GM23338 (cell line): Measurements from ENCODE around the gene MAGI1. TPM values are rescaled to one million over a fixed set of nuclear protein-coding genes. Genes with fewer than 3 reads are reported as not detected.

Experiments used
- ATAC-seq: fragments of 200-7000 bp; cut with Tn5 transposase; 3 replicates; pipeline ENCODE4 v1.9.1; 2020
- DNase-seq: peaks from one replicate; pipeline ENCODE4 v3.0.0-alpha.2; 2015; ENCODE audit warnings: low spot score
- H2AFZ ChIP-seq: fragments of 200-600 bp; sonication (generic); 2 replicates; pipeline ENCODE4 v1.8.0; 2016; ENCODE audit warnings: antibody characterized with exemption, mild to moderate bottlenecking, moderate library complexity
- H3F3A ChIP-seq: fragments of 200-600 bp; sonication (generic); replicated peaks from 2 replicates; pipeline ENCODE4 v1.8.0; 2017; ENCODE audit warnings: antibody characterized with exemption, mixed run types, low read depth
- H3K27ac ChIP-seq: fragments of 200-600 bp; sonication (generic); 2 replicates; pipeline ENCODE4 v1.6.1; 2016; ENCODE audit warnings: low read depth
- H3K27me3 ChIP-seq: fragments of 200-600 bp; sonication (generic); 2 replicates; pipeline ENCODE4 v1.8.0; 2016; ENCODE audit warnings: mild to moderate bottlenecking, mixed run types, moderate library complexity; ENCODE audit not compliant: insufficient read depth
- H3K36me3 ChIP-seq: fragments of 200-600 bp; sonication (generic); 2 replicates; pipeline ENCODE4 v1.8.0; 2016; ENCODE audit warnings: mild to moderate bottlenecking; ENCODE audit not compliant: insufficient read depth
- H3K4me1 ChIP-seq: fragments of 200-600 bp; sonication (generic); 2 replicates; pipeline ENCODE4 v1.8.0; 2016; ENCODE audit warnings: mild to moderate bottlenecking, moderate library complexity; ENCODE audit not compliant: insufficient read depth
- H3K4me2 ChIP-seq: fragments of 200-600 bp; sonication (generic); 2 replicates; pipeline ENCODE4 v1.7.1; 2017; ENCODE audit warnings: mixed run types
- H3K4me3 ChIP-seq: fragments of 200-600 bp; sonication (generic); 2 replicates; pipeline ENCODE4 v1.6.1; 2016; ENCODE audit warnings: mixed run types
- H3K79me2 ChIP-seq: fragments of 200-600 bp; sonication (generic); replicated peaks from 2 replicates; pipeline ENCODE4 v1.8.0; 2017; ENCODE audit warnings: mild to moderate bottlenecking; ENCODE audit not compliant: insufficient read depth
- H3K9me2 ChIP-seq: fragments of 200-600 bp; sonication (generic); 2 replicates; pipeline ENCODE4 v1.8.0; 2017; ENCODE audit not compliant: insufficient read depth
- H4K20me1 ChIP-seq: fragments of 200-600 bp; sonication (generic); replicated peaks from 2 replicates; pipeline ENCODE4 v1.8.0; 2017; ENCODE audit warnings: mild to moderate bottlenecking; ENCODE audit not compliant: insufficient read depth
- H3K27ac Mint-ChIP-seq: 2 replicates; pipeline ENCODE4 v1.8.0; 2020; ENCODE audit warnings: inconsistent platforms, mild to moderate bottlenecking, moderate library complexity, mixed read lengths
- H3K27me3 Mint-ChIP-seq: 3 replicates; pipeline ENCODE4 v1.8.0; 2022; ENCODE audit warnings: low read depth, mild to moderate bottlenecking, moderate library complexity, mixed read lengths, inconsistent platforms; ENCODE audit not compliant: insufficient read depth, poor library complexity
- H3K36me3 Mint-ChIP-seq: 3 replicates; pipeline ENCODE4 v1.8.0; 2021; ENCODE audit warnings: low read depth, mild to moderate bottlenecking, inconsistent platforms, moderate library complexity, mixed read lengths
- H3K4me1 Mint-ChIP-seq: 3 replicates; pipeline ENCODE4 v1.8.0; 2020; ENCODE audit warnings: mild to moderate bottlenecking, inconsistent platforms, mixed read lengths
- H3K4me3 Mint-ChIP-seq: 3 replicates; pipeline ENCODE4 v1.8.0; 2021; ENCODE audit warnings: moderate library complexity, mild to moderate bottlenecking, inconsistent platforms, mixed read lengths
- H3K9me3 Mint-ChIP-seq: 3 replicates; pipeline ENCODE4 v1.8.0; 2020; ENCODE audit warnings: moderate library complexity, mild to moderate bottlenecking, inconsistent platforms, mixed read lengths
- EZH2 ChIP-seq: fragments of 200-600 bp; sonication (generic); IDR thresholded peaks from one replicate; pipeline ENCODE4 v1.8.0; 2017; ENCODE audit warnings: antibody characterized with exemption, mild to moderate bottlenecking, low read depth; ENCODE audit not compliant: unreplicated experiment
- EZH2phosphoT487 ChIP-seq: fragments of 200-600 bp; sonication (generic); IDR thresholded peaks from one replicate; pipeline ENCODE4 v1.8.1; 2018; ENCODE audit warnings: antibody characterized with exemption; ENCODE audit not compliant: unreplicated experiment
- NANOG ChIP-seq: IDR thresholded peaks from 2 replicates; pipeline ENCODE4 v1.6.1; 2016; ENCODE audit warnings: antibody characterized with exemption, borderline replicate concordance
- ZNF114 ChIP-seq: fragments of 250-450 bp; sonication (Bioruptor Pico); IDR thresholded peaks from 2 replicates; pipeline ENCODE4 v1.5.0; 2020; ENCODE audit warnings: mild to moderate bottlenecking, moderate library complexity
- polyA plus RNA-seq: library from polyadenylated mRNA; unstranded; fragments of >200 nt; fragmentation: Nextera tagmentation; extraction: Ambion mirVana; gene quantifications from 2 replicates; pipeline ENCODE4 v1.2.1, GENCODE V29; 2016
- total RNA-seq: library from RNA; depleted of rRNA; stranded (reverse); fragments of >200 nt; shearing (Covaris generic); gene quantifications from 2 replicates; pipeline ENCODE4 v1.2.3, GENCODE V29; 2014
- TF ChIP-seq, protein P1 (sequence below): IDR thresholded peaks from 2 replicates; pipeline ENCODE4 v1.6.1; 2016; ENCODE audit warnings: antibody characterized with exemption
- TF ChIP-seq, protein P2 (sequence below): IDR thresholded peaks from one replicate; pipeline ENCODE4 v1.6.1; 2018; ENCODE audit warnings: antibody characterized with exemption; ENCODE audit not compliant: unreplicated experiment

The MAGI1 gene
- total and polyA plus RNA-seq, 2 experiments from 2014 or later: 27.4 to 71.2 TPM

DNA sequence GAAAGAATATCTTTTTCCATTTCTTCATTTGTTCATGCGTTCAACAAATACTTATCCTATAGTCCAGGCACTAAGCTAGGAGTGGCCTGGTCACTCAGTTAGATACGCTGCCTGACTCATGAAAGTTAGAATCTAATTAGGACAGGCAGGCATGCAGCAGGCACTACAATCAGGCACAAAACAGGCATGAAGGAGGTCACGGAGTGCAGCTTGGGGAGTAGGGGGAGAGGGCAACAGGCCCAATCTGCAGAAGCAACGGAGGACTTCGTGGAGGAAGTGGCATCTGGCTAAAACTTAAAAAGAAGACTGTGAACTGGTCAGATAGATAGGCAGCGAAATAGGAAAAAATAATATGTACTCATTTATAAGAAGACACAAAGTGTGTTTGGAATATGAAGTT lies 420.9 kb downstream of the MAGI1 start:
- ATAC-seq (no peak), DNase-seq (no peak)
- no peak overlapping the region for H3K4me3 Mint-ChIP-seq
- no peak overlapping the region for H3K27ac Mint-ChIP-seq
- H3K9me3 Mint-ChIP-seq: no peaks in the 10 kb centered on the region
- no peaks in the 10 kb centered on the region for H3K27me3 ChIP-seq
- H3K4me2 ChIP-seq: no peak overlapping the region
- TF ChIP-seq, protein P1, sequence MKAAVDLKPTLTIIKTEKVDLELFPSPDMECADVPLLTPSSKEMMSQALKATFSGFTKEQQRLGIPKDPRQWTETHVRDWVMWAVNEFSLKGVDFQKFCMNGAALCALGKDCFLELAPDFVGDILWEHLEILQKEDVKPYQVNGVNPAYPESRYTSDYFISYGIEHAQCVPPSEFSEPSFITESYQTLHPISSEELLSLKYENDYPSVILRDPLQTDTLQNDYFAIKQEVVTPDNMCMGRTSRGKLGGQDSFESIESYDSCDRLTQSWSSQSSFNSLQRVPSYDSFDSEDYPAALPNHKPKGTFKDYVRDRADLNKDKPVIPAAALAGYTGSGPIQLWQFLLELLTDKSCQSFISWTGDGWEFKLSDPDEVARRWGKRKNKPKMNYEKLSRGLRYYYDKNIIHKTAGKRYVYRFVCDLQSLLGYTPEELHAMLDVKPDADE: no peak
- TF ChIP-seq, protein P2, sequence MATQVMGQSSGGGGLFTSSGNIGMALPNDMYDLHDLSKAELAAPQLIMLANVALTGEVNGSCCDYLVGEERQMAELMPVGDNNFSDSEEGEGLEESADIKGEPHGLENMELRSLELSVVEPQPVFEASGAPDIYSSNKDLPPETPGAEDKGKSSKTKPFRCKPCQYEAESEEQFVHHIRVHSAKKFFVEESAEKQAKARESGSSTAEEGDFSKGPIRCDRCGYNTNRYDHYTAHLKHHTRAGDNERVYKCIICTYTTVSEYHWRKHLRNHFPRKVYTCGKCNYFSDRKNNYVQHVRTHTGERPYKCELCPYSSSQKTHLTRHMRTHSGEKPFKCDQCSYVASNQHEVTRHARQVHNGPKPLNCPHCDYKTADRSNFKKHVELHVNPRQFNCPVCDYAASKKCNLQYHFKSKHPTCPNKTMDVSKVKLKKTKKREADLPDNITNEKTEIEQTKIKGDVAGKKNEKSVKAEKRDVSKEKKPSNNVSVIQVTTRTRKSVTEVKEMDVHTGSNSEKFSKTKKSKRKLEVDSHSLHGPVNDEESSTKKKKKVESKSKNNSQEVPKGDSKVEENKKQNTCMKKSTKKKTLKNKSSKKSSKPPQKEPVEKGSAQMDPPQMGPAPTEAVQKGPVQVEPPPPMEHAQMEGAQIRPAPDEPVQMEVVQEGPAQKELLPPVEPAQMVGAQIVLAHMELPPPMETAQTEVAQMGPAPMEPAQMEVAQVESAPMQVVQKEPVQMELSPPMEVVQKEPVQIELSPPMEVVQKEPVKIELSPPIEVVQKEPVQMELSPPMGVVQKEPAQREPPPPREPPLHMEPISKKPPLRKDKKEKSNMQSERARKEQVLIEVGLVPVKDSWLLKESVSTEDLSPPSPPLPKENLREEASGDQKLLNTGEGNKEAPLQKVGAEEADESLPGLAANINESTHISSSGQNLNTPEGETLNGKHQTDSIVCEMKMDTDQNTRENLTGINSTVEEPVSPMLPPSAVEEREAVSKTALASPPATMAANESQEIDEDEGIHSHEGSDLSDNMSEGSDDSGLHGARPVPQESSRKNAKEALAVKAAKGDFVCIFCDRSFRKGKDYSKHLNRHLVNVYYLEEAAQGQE: no peak
- TF ChIP-seq ZNF114 (CRISPR knock-in tag): no peak
- TF ChIP-seq NANOG: no peak
- no peaks in the 10 kb centered on the region for H3F3A ChIP-seq
- no peaks in the 10 kb centered on the region for H4K20me1 ChIP-seq
- H2AFZ ChIP-seq: no peak overlapping the region
- no peaks in the 10 kb centered on the region for H3K36me3 ChIP-seq
- peaks cover 17% of the 10 kb centered on the region for H3K4me1 ChIP-seq
- H3K9me2 ChIP-seq: no peaks in the 10 kb centered on the region
- no peak overlapping the region for H3K27ac ChIP-seq
- H3K36me3 Mint-ChIP-seq: no peaks in the 10 kb centered on the region
- H3K4me3 ChIP-seq: no peak overlapping the region
- peaks cover 3% of the 10 kb centered on the region for H3K27me3 Mint-ChIP-seq
- peaks cover 34% of the 10 kb centered on the region for H3K4me1 Mint-ChIP-seq
- no peaks in the 10 kb centered on the region; the same call in 1 of the 2 replicates for H3K79me2 ChIP-seq

DNA sequence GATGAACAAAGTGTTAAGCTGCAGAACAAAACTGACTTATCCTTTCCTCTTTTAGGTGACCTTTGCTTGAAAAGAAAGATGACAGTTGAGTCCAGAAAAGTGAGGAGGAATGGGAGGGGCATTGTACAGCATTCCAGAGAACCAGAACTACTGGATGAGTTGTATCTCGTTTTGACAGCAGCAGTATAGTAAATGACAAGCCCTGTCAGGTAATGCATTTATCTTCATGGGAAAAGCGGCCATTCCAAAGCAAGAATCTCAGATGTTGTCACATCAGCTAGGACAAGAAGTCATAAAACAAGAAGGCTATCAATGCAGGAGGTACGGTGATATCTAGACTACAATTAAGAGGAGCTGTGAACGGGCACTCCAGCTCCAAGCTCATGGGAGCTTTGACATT lies 421.5 kb downstream of the MAGI1 start:
- H3K36me3 ChIP-seq: no peaks in the 10 kb centered on the region
- Mint-ChIP-seq H3K9me3 (no peaks in the 10 kb centered on the region), H3K4me3 (no peak overlapping the region), H3K27ac (no peak overlapping the region), H3K4me1 (peaks cover 34% of the 10 kb centered on the region), H3K27me3 (peaks cover 3% of the 10 kb centered on the region), H3K36me3 (no peaks in the 10 kb centered on the region)
- no peak for ATAC-seq
- H3K4me1 ChIP-seq: peaks cover 14% of the 10 kb centered on the region
- H3F3A ChIP-seq: no peaks in the 10 kb centered on the region
- no peaks in the 10 kb centered on the region for H4K20me1 ChIP-seq
- H2AFZ ChIP-seq: no peak overlapping the region
- H3K4me2 ChIP-seq: no peak overlapping the region
- H3K9me2 ChIP-seq: no peaks in the 10 kb centered on the region
- TF ChIP-seq NANOG (no peak), EZH2 (no peak), EZH2phosphoT487 (no peak)
- TF ChIP-seq, protein P1: no peak
- no peak overlapping the region for H3K4me3 ChIP-seq
- no peak overlapping the region for H3K27ac ChIP-seq
- no peaks in the 10 kb centered on the region; the same call in 1 of the 2 replicates for H3K79me2 ChIP-seq
- no peaks in the 10 kb centered on the region for H3K27me3 ChIP-seq
- DNase-seq: no peak
